Measurements from ENCODE around the gene NPLOC4.

The NPLOC4 gene

GRCh38 chr17:81580481-81580880 lies 56.4 kb downstream of the NPLOC4 start:
- TF ChIP-seq CTCF (IDR thresholded peaks at IDR 0.05) = no peak
- peaks cover 63% of the 10 kb centered on the region for H3K36me3 Mint-ChIP-seq (ENCODE audit: low read depth)
- no peak overlapping the region for H3K4me3 Mint-ChIP-seq
- peak overlapping the region; percentile 78 for H3K27ac Mint-ChIP-seq
- peaks cover 69% of the 10 kb centered on the region for H3K4me1 Mint-ChIP-seq
- DNase-seq = no peak
- H3K27me3 Mint-ChIP-seq (ENCODE audit: low read depth, poor library complexity) = peaks cover 6% of the 10 kb centered on the region
- no peaks in the 10 kb centered on the region for H3K9me3 Mint-ChIP-seq

GRCh38 chr17:81579821-81580321 lies 57.0 kb downstream of the NPLOC4 start:
- Mint-ChIP-seq H3K36me3 (ENCODE audit: low read depth) (peaks cover 61% of the 10 kb centered on the region), H3K4me3 (no peak overlapping the region), H3K27ac (peak overlapping the region; percentile 78), H3K4me1 (peaks cover 69% of the 10 kb centered on the region), H3K27me3 (ENCODE audit: low read depth, poor library complexity) (peaks cover 3% of the 10 kb centered on the region), H3K9me3 (no peaks in the 10 kb centered on the region)
- DNase-seq = no peak
- no peak for TF ChIP-seq CTCF (IDR thresholded peaks at IDR 0.05)

GRCh38 chr17:81579298-81579697 lies 57.6 kb downstream of the NPLOC4 start:
- TF ChIP-seq CTCF (IDR thresholded peaks at IDR 0.05) = no peak
- Mint-ChIP-seq H3K27me3 (ENCODE audit: low read depth, poor library complexity) (peaks cover 6% of the 10 kb centered on the region), H3K4me3 (no peak overlapping the region), H3K9me3 (no peaks in the 10 kb centered on the region), H3K36me3 (ENCODE audit: low read depth) (peaks cover 61% of the 10 kb centered on the region), H3K4me1 (peaks cover 69% of the 10 kb centered on the region), H3K27ac (peak overlapping the region; percentile 68)
- DNase-seq = no peak

- no peak for DNase-seq
- peaks cover 69% of the 10 kb centered on the region for H3K4me1 Mint-ChIP-seq
- H3K9me3 Mint-ChIP-seq = no peaks in the 10 kb centered on the region
- TF ChIP-seq CTCF (IDR thresholded peaks at IDR 0.05) = no peak
- H3K27me3 Mint-ChIP-seq (ENCODE audit: low read depth, poor library complexity) = peaks cover 6% of the 10 kb centered on the region
- H3K4me3 Mint-ChIP-seq = no peak overlapping the region
- peaks cover 66% of the 10 kb centered on the region for H3K36me3 Mint-ChIP-seq (ENCODE audit: low read depth)
- peak overlapping the region; percentile 80 for H3K27ac Mint-ChIP-seq
Measured at GRCh38 chr17:81578561-81579225, 58.2 kb downstream of the NPLOC4 start.

GRCh38 chr17:81578038-81578441 lies 58.9 kb downstream of the NPLOC4 start:
- peaks cover 68% of the 10 kb centered on the region for H3K4me1 Mint-ChIP-seq
- peaks cover 72% of the 10 kb centered on the region for H3K36me3 Mint-ChIP-seq (ENCODE audit: low read depth)
- no peak for DNase-seq
- peaks cover 6% of the 10 kb centered on the region for H3K27me3 Mint-ChIP-seq (ENCODE audit: low read depth, poor library complexity)
- no peak for TF ChIP-seq CTCF (IDR thresholded peaks at IDR 0.05)
- peak overlapping the region; percentile 80 for H3K27ac Mint-ChIP-seq
- no peaks in the 10 kb centered on the region for H3K9me3 Mint-ChIP-seq
- no peak overlapping the region for H3K4me3 Mint-ChIP-seq

All from nephron progenitor cell (in vitro differentiated cells).